ENCODE data around the gene PALM2AKAP2.
"Not testable (repeated sequence)": the region's sequence is repeated elsewhere in the genome, so short reads cannot be mapped to it uniquely, and the experiment has no call there.

Gene PALM2AKAP2

DNA sequence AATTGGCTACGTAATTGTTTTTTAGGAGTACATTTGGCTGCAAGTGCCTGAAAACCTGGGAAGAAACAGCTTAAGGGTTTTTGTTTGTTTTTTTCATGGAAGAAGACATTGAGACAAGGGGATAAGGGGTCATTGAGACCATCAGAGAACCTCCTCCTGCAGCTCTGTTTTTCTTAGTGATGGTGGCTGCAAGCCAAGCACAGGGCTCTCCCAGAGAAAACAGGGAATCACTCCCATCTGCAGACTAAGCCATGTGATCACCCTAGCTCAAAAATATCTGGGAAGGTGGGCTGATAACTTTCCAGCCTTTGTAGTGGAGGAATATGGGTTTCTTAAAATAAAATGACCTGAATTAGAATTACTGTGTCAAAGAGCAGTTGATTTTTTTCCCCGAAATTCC, 25.1 kb downstream of the PALM2AKAP2 start:
- DNase-seq (ENCODE audit: low spot score), result no peak

- DNase-seq (ENCODE audit: low spot score), result no peak
Measured at GRCh38 chr9:109806506-109807115, 26.6 kb downstream of the PALM2AKAP2 start.

GRCh38 chr9:109811876-109812275, 31.9 kb downstream of the PALM2AKAP2 start:
- DNase-seq (ENCODE audit: low spot score), result no peak

GRCh38 chr9:109812331-109812730, 32.3 kb downstream of the PALM2AKAP2 start:
- DNase-seq (ENCODE audit: low spot score), result no peak

DNA sequence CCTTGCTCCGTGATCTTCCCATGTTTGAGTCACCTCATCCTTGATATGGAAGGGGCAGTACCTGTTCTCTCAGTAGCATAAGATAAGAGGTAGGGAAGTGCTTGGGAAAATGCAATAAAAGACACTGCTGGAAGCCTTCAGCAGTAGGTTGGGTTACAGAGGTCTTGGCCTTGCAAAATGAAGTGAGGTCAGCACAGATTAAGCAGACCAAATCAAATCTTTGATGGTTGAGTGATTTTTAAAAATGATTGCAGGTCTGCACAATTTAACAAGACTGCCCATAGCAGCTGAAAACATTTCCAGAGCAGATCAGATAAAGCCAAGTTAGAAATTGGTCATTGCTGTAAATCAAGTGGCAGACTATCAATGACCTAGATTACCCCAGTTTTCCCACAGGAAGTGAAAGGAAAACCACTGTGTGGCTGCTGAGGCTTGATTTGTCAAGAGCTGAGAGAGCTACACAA, 32.9 kb downstream of the PALM2AKAP2 start:
- DNase-seq (ENCODE audit: low spot score), result no peak

DNA sequence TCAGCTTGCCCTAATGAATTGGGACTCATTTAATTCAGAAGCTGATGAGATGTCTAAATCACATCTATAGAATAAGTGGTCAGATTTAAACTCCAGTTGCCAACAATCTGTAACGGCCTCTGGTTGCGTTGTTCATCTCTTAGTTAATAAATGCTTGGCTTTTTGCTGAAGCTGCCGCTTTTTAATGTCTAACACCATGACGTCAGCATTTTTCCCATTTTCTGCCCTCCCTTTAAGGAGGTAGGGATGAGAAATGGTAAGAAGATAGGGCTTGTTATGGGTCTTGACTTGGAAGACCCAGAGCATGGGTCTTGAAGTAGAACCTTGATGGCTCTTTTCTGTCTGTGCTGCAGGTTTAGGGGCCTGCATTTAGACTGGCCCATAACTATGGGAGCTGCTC, 33.3 kb downstream of the PALM2AKAP2 start:
- DNase-seq (ENCODE audit: low spot score), result no peak

DNA sequence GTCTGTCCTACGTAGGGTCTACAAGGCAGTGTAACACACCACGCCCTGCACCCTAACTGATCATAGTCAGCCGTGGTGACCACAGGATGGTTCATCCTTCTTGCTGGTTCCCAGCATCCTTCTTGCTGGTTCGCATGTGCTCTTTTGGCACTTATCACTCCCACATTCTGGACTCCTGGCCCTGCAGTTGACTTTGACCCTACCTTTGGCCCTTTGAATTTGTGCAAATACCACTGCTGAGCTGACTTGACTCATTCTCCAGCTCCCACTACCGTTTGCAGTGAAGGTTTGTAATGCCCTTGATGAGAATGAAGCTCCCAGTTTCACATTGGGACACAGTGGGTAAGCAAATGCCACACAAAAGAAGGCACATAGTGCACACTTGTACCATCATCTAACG, 33.8 kb downstream of the PALM2AKAP2 start:
- no peak for DNase-seq (ENCODE audit: low spot score)

DNA sequence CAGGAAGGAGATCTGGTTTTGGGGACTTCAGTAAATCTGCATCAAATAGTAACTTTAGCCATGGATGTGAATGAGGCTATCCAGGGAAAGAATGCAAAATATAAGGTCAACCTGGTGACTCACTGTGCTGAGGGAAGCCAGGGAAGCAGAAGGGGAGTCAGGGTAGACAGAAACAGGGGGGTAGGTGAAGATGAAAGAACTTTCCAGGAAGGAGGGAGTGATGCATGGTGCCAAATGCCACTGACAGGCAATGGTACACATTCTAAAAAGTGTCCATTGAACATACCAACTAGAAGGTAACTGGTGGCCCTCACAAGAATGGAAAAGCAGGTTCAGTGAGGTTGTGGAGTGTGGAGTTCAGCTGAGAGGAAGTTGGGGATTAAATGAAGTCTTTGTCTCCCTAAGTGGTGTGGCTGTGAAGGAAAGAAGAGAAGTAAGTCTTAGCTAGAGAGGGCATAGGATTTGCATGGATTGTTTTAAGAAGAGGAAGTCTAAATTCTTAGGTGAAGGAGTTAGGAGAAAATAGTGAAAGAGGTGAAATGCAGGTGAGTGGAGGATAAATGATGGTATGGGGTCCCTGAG, 35.5 kb downstream of the PALM2AKAP2 start:
- DNase-seq (ENCODE audit: low spot score), result no peak

DNA sequence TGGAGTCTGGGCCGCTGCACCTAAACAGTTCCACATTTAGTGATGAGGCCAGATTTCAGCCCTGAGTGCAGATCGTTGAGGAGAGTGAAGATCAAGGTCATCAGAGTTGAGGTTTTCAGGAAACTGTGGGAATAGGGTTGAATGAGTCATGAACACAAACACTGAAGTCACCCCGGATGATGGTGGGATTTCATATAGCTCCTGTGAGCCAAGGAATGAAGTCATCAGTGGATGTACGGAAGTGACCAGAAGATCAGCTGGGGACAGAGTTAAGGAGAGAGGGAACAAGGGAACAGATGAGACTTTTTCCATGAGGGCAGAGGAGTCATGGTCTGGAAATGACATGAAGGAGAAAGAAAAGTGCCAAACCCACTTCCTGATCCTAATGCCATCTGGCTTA, 36.5 kb downstream of the PALM2AKAP2 start:
- no peak for DNase-seq (ENCODE audit: low spot score)

DNA sequence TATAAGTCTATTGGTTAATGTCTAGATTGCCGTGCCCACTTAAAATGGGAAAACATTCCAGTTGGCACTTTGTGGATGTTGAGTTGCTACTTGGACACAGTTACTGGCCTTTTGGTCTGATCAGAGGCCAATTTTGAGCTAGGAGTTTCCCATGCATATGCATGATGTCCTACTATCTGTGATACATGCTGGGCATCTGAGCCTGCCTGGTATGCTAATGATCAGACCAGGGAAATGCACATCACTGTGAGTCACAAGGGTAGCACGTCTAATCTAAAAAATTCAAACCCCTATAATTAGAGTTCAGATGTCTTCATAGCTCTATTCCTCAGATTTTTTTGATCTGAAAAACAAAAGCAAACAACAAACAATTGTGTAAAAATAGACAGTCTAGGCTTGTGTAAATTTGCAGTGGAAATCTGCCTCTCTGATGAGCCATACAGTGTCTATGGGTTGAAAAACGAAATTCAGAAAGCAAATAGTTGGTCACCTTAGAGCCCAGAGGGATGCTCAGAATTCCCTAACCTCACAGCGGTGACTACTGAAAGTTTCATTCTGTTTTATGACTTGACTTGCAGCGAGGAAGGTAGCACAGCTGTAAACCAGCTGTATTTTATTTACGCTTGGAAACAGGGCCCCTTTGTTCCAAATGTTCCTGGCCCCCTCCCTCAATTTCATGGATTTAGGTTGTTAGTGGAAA, 37.3 kb downstream of the PALM2AKAP2 start:
- no peak for DNase-seq (ENCODE audit: low spot score)

DNA sequence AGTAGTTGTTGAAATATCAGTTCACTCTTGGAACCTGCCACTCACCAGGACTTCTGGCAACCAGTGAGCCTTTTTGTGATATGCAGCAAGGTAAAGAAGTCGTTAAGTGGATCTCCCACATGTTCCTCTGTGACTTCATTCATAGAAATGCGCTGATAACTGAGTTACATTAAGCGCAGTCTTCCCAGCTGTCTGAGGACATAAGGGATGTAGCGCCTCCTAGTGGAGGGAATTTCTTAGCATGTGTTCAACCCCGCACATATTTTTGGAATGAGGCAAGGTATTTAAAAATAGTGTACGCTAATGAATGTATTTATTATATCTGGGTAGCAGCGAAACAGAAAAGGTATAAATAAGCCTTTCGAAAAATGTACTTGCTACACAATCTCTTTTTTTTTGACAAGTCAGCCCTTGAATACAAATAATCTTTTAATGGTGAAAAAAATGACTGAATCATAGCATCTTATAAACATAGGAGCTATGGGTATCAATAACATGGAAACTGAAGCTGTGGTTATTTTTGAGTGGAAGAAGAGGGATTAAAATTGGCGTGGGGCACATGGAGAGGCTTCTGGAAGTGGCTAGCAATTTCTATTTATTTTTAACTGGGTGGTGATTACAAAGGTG, 38.0 kb downstream of the PALM2AKAP2 start:
- peak; percentile 15 for DNase-seq (ENCODE audit: low spot score)

DNA sequence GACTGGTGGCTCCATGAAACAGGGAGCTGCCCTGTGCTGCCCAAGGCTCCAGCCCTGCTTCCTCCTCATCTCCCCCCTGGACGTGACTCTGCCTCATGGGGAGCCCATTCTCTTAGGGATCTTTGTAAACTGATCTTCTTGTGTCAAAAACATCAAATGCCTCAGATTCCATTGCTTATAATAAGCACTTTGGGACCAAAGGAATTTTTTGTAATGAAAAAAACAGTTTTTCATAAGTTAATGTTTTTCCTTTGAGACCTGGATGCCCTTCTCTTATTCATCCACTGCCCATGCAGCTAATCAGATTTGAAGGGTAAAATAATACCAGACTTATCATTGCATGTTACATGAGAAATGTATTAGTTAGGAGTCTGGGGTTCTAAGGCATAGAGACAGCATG, 41.7 kb downstream of the PALM2AKAP2 start:
- DNase-seq (ENCODE audit: low spot score), result no peak

DNA sequence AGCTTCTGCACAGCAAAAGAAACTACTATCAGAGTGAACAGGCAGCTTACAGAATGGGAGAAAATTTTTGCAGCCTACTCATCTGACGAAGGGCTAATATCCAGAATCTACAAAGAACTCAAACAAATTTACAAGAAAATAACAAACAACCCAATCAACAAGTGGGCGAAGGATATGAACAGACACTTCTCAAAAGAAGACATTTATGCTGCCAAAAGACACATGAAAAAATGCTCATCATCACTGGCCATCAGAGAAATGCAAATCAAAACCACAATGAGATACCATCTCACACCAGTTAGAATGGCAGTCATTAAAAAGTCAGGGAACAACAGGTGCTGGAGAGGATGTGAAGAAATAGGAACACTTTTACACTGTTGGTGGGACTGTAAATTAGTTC, 45.4 kb downstream of the PALM2AKAP2 start:
- DNase-seq (ENCODE audit: low spot score), result not testable (repeated sequence)

GRCh38 chr9:109826559-109826958, 46.6 kb downstream of the PALM2AKAP2 start:
- DNase-seq (ENCODE audit: low spot score), result no peak

DNA sequence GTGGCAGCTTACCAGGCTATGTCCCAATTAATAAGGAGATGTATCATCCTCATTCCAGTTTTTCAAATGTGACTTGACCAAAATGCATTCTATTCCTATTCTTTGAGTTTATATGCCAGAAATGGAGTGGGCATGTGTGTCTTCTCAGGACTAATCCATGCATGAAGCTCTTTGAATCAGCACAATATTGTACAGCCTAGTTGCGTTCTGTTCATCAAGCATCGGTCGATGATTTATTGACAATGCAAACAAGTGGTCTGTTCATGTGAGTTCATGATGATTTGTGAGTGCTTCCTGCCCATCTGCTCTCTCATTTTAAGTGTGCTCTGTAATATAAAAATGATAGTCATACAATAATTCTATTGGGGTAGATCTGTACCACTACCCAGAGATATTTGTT, 48.3 kb downstream of the PALM2AKAP2 start:
- DNase-seq (ENCODE audit: low spot score), result no peak
